Measurements from ENCODE around the gene C2CD4C.

C2CD4C gene

GRCh38 chr19:443005-443404 lies 34.1 kb upstream of the C2CD4C start:
- Histone ChIP-seq H3K27me3 (replicated peaks in 2 of 5; ENCODE audit: control insufficient read depth in 4 of 5, insufficient read depth in 5 of 5, low read length in 4 of 5) (peaks cover 0 to 24% (median 0%) of the 10 kb centered on the region in 5 experiments), H3K4me1 (ENCODE audit: control extremely low read depth in 1 of 4, control insufficient read depth in 4 of 4, insufficient read depth in 4 of 4, low read length in 3 of 4) (peaks cover 0 to 14% (median 13%) of the 10 kb centered on the region in 4 experiments), H3K9me3 (ENCODE audit: control extremely low read depth in 1 of 5, control insufficient read depth in 4 of 5, insufficient read depth in 2 of 5, low read depth in 1 of 5, low read length in 4 of 5) (no peaks in the 10 kb centered on the region), H3K4me3 (ENCODE audit: control insufficient read depth in 1 of 7, extremely low read depth in 1 of 7, insufficient read depth in 4 of 7, low read depth in 2 of 7, low read length in 6 of 7) (no peak overlapping the region), H3K27ac (ENCODE audit: insufficient read depth in 1 of 2, low read depth in 1 of 2, low read length in 2 of 2, poor library complexity in 1 of 2, severe bottlenecking in 2 of 2) (no peak overlapping the region), H3K36me3 (ENCODE audit: control insufficient read depth in 4 of 4, insufficient read depth in 4 of 4, low read length in 3 of 4) (no peaks in the 10 kb centered on the region)
- POLR2A ChIA-PET: no interaction called here
- CTCF ChIA-PET: no interaction called here
- WGBS (ENCODE audit: insufficient coverage): 96% methylated on average over 2 of the region's 2 CpGs
- DNase-seq: no peak

DNA sequence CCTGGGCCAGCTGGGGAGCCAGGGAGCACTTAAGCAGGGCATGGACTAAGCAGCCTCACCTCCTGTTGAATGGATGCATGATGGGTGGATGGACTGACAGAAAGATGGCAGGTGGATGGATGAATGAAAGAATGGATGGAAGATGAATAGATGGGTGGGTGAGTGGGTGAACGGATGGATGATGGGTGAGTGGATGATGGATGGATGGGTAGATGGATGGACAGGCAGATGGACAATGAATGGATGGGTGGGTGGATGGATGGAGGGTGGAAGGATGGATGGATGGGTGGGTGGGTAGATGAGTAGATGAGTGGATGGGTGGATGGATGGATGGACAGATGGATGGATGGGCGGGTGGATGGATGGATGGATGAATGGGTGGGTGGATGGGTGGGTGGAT lies 33.1 kb upstream of the C2CD4C start:
- CTCF ChIA-PET: no interaction called here
- Histone ChIP-seq H3K4me1 (ENCODE audit: control extremely low read depth in 1 of 4, control insufficient read depth in 4 of 4, insufficient read depth in 4 of 4, low read length in 3 of 4) (peaks cover 0 to 14% (median 13%) of the 10 kb centered on the region in 4 experiments), H3K9me3 (ENCODE audit: control extremely low read depth in 1 of 5, control insufficient read depth in 4 of 5, insufficient read depth in 2 of 5, low read depth in 1 of 5, low read length in 4 of 5) (no peaks in the 10 kb centered on the region), H3K27ac (ENCODE audit: insufficient read depth in 1 of 2, low read depth in 1 of 2, low read length in 2 of 2, poor library complexity in 1 of 2, severe bottlenecking in 2 of 2) (no peak overlapping the region), H3K4me3 (ENCODE audit: control insufficient read depth in 1 of 7, extremely low read depth in 1 of 7, insufficient read depth in 4 of 7, low read depth in 2 of 7, low read length in 6 of 7) (no peak overlapping the region), H3K36me3 (ENCODE audit: control insufficient read depth in 4 of 4, insufficient read depth in 4 of 4, low read length in 3 of 4) (no peaks in the 10 kb centered on the region), H3K27me3 (replicated peaks in 2 of 5; ENCODE audit: control insufficient read depth in 4 of 5, insufficient read depth in 5 of 5, low read length in 4 of 5) (peaks cover 0 to 26% (median 0%) of the 10 kb centered on the region in 5 experiments)
- DNase-seq: no peak
- POLR2A ChIA-PET: no interaction called here
- 100% methylated on average over 1 of the region's 2 CpGs for WGBS (ENCODE audit: insufficient coverage)

DNA sequence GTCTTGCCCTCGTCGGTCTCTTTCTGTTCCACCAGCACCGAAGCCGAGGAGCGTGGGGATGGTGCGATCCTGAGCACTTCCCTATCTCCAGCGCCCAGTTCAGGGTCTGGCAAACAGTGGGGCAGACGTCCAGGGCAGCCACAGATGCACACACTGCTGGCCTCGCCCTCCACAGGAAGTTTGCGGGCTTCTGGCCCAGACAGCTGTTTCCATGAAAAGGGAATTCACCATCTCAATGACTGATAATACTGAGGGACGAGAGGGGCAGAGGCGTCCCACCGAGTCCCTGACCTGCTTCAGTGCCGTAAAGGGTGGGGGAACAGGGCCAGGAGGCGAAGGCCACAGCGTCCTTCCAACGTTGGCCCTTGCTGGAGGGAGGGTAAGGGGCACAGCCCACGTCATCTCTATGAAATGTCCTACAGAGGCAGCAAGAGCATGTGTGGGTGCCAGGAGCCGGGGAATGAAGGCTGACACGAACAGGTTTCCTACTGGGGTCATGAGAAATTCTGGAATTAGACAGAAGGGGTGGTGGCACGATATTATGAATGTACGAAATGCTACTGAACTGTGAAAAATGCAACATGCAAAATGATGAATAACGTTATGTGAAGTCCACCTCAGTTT lies 32.4 kb upstream of the C2CD4C start:
- peak overlapping the region in 2 of 7 experiments; percentile 28 to 49 for H3K4me3 ChIP-seq (ENCODE audit: control insufficient read depth in 1 of 7, extremely low read depth in 1 of 7, insufficient read depth in 4 of 7, low read depth in 2 of 7, low read length in 6 of 7)
- H3K9me3 ChIP-seq (ENCODE audit: control extremely low read depth in 1 of 5, control insufficient read depth in 4 of 5, insufficient read depth in 2 of 5, low read depth in 1 of 5, low read length in 4 of 5): no peaks in the 10 kb centered on the region
- peaks cover 0 to 27% (median 0%) of the 10 kb centered on the region in 5 experiments for H3K27me3 ChIP-seq (replicated peaks in 2 of 5; ENCODE audit: control insufficient read depth in 4 of 5, insufficient read depth in 5 of 5, low read length in 4 of 5)
- no peaks in the 10 kb centered on the region for H3K36me3 ChIP-seq (ENCODE audit: control insufficient read depth in 4 of 4, insufficient read depth in 4 of 4, low read length in 3 of 4)
- POLR2A ChIA-PET: no interaction called here
- WGBS (ENCODE audit: insufficient coverage): 22% methylated on average over 22 of the region's 23 CpGs
- no peak overlapping the region for H3K27ac ChIP-seq (ENCODE audit: insufficient read depth in 1 of 2, low read depth in 1 of 2, low read length in 2 of 2, poor library complexity in 1 of 2, severe bottlenecking in 2 of 2)
- peak in 2 of 3 donors; percentile 58 to 66 for DNase-seq
- CTCF ChIA-PET: no interaction called here
- H3K4me1 ChIP-seq (ENCODE audit: control extremely low read depth in 1 of 4, control insufficient read depth in 4 of 4, insufficient read depth in 4 of 4, low read length in 3 of 4): peaks cover 0 to 14% (median 13%) of the 10 kb centered on the region in 4 experiments

DNA sequence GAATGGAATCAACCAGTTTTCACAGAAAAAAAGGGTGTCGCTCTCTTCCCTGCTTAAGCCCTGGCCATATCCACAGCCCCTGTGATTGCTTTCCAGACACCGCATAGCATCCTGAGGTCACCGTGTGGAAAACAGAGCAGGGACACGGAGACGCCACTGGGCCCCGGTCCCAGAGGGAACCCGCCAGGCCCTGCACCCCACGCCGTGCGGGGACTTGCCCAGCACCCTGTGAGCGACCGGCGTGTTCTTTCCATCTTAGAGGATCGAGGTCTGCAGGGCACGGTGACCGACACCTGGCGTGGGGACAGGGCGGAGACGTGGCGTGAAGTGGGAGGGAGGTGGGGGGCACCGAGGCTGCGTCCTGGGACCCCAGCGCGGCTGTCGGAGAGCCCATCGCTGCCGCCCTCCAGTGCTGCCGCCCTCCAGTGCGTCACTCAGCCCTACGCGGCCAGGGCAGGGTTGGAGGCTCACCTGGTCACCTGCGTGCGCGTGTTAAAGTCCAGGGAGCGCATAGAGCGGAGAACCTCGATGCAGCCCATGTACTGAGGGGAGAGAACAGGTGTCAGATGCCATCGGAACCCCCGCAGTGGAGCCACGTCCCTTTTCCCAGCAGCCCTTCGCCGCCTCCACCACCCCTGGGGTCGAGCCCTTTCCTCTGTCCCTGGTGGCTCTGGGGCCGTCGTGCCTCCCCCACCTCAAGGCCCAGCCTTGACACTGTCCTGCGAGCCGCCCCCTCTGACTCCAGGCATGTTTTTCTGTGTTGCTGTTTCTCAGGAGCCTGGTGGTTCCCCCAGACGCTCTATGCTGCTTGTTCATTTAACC lies 31.7 kb upstream of the C2CD4C start:
- no peak for DNase-seq
- ChIA-PET POLR2A (no interaction called here), CTCF (no interaction called here)
- no peaks in the 10 kb centered on the region for H3K36me3 ChIP-seq (ENCODE audit: control insufficient read depth in 4 of 4, insufficient read depth in 4 of 4, low read length in 3 of 4)
- H3K27ac ChIP-seq (ENCODE audit: insufficient read depth in 1 of 2, low read depth in 1 of 2, low read length in 2 of 2, poor library complexity in 1 of 2, severe bottlenecking in 2 of 2): no peak overlapping the region
- WGBS (ENCODE audit: insufficient coverage): 74% methylated on average over 41 of the region's 48 CpGs
- H3K4me3 ChIP-seq (ENCODE audit: control insufficient read depth in 1 of 7, extremely low read depth in 1 of 7, insufficient read depth in 4 of 7, low read depth in 2 of 7, low read length in 6 of 7): peak overlapping the region in 2 of 7 experiments; percentile 28 to 49
- no peaks in the 10 kb centered on the region for H3K9me3 ChIP-seq (ENCODE audit: control extremely low read depth in 1 of 5, control insufficient read depth in 4 of 5, insufficient read depth in 2 of 5, low read depth in 1 of 5, low read length in 4 of 5)
- peaks cover 0 to 14% (median 13%) of the 10 kb centered on the region in 4 experiments for H3K4me1 ChIP-seq (ENCODE audit: control extremely low read depth in 1 of 4, control insufficient read depth in 4 of 4, insufficient read depth in 4 of 4, low read length in 3 of 4)
- peaks cover 0 to 30% (median 0%) of the 10 kb centered on the region in 5 experiments for H3K27me3 ChIP-seq (replicated peaks in 2 of 5; ENCODE audit: control insufficient read depth in 4 of 5, insufficient read depth in 5 of 5, low read length in 4 of 5)

DNA sequence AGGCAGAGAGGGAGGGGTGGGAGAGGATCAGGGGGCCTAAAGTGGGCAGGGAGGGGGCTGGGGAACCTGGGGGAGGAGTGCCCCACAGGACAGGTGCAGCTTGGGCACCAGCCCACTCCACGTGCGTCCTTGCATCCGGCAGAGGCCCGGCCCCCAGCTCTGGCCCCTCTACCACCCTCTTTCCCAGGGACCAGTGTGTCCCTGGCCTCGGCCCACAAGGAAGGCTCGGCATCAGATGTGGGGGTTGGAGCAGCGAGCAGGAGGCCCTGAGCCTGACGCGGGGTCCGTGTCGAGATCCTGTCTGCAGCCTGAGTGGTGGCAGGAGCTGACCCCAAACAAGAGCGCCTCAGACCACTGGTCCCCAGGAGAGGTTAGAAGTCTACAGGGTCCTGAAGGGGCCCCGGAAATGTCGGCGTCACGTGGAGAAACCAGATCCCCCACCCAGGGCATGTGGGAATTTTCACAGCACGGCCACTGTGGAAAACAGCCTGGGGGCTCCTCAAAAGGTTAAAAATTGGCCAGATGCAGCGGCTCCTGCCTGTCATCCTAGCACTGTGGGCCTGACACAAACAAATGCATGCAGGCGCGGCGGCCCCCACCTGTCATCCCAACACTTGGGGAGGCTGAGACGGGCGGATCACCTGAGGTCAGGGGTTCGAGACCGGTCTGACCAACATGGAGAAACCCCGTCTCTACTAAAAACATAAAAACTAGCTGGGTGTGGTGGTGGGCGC lies 30.4 kb upstream of the C2CD4C start:
- WGBS (ENCODE audit: insufficient coverage): 92% methylated on average over 18 of the region's 27 CpGs
- Histone ChIP-seq H3K36me3 (ENCODE audit: control insufficient read depth in 4 of 4, insufficient read depth in 4 of 4, low read length in 3 of 4) (no peaks in the 10 kb centered on the region), H3K27me3 (replicated peaks in 2 of 5; ENCODE audit: control insufficient read depth in 4 of 5, insufficient read depth in 5 of 5, low read length in 4 of 5) (peaks cover 0 to 30% (median 0%) of the 10 kb centered on the region in 5 experiments), H3K4me1 (ENCODE audit: control extremely low read depth in 1 of 4, control insufficient read depth in 4 of 4, insufficient read depth in 4 of 4, low read length in 3 of 4) (peaks cover 0 to 14% (median 13%) of the 10 kb centered on the region in 4 experiments), H3K4me3 (ENCODE audit: control insufficient read depth in 1 of 7, extremely low read depth in 1 of 7, insufficient read depth in 4 of 7, low read depth in 2 of 7, low read length in 6 of 7) (no peak overlapping the region), H3K9me3 (ENCODE audit: control extremely low read depth in 1 of 5, control insufficient read depth in 4 of 5, insufficient read depth in 2 of 5, low read depth in 1 of 5, low read length in 4 of 5) (no peaks in the 10 kb centered on the region), H3K27ac (ENCODE audit: insufficient read depth in 1 of 2, low read depth in 1 of 2, low read length in 2 of 2, poor library complexity in 1 of 2, severe bottlenecking in 2 of 2) (no peak overlapping the region)
- ChIA-PET CTCF (no interaction called here), POLR2A (no interaction called here)
- DNase-seq: no peak

- no peak overlapping the region for H3K27ac ChIP-seq (ENCODE audit: insufficient read depth in 1 of 2, low read depth in 1 of 2, low read length in 2 of 2, poor library complexity in 1 of 2, severe bottlenecking in 2 of 2)
- peaks cover 0 to 30% (median 0%) of the 10 kb centered on the region in 5 experiments for H3K27me3 ChIP-seq (replicated peaks in 2 of 5; ENCODE audit: control insufficient read depth in 4 of 5, insufficient read depth in 5 of 5, low read length in 4 of 5)
- 80% methylated on average over 20 of the region's 29 CpGs for WGBS (ENCODE audit: insufficient coverage)
- DNase-seq: no peak
- H3K4me3 ChIP-seq (ENCODE audit: control insufficient read depth in 1 of 7, extremely low read depth in 1 of 7, insufficient read depth in 4 of 7, low read depth in 2 of 7, low read length in 6 of 7): no peak overlapping the region
- POLR2A ChIA-PET: no interaction called here
- peaks cover 0 to 2% (median 0%) of the 10 kb centered on the region in 5 experiments for H3K9me3 ChIP-seq (ENCODE audit: control extremely low read depth in 1 of 5, control insufficient read depth in 4 of 5, insufficient read depth in 2 of 5, low read depth in 1 of 5, low read length in 4 of 5)
- H3K36me3 ChIP-seq (ENCODE audit: control insufficient read depth in 4 of 4, insufficient read depth in 4 of 4, low read length in 3 of 4): no peaks in the 10 kb centered on the region
- H3K4me1 ChIP-seq (ENCODE audit: control extremely low read depth in 1 of 4, control insufficient read depth in 4 of 4, insufficient read depth in 4 of 4, low read length in 3 of 4): peaks cover 0 to 14% (median 13%) of the 10 kb centered on the region in 4 experiments
- CTCF ChIA-PET: no interaction called here
Observed at GRCh38 chr19:438416-438958, 29.5 kb upstream of the C2CD4C start.

Data from common myeloid progenitor, CD34-positive (primary cell).